GM18505 (cell line): ENCODE results near the gene PDE8B.

Experiments used
- ATAC-seq: cut with Tn5 transposase; IDR thresholded peaks from one replicate; pipeline ENCODE4 v1.9.1; 2021; ENCODE audit not compliant: unreplicated experiment
- POLR2A ChIP-seq: IDR thresholded peaks from 4 replicates; pipeline ENCODE4 v1.6.1; 2011; ENCODE audit warnings: borderline replicate concordance; ENCODE audit not compliant: insufficient read depth, insufficient read length; ENCODE audit errors: extremely low read depth

Gene PDE8B

DNA sequence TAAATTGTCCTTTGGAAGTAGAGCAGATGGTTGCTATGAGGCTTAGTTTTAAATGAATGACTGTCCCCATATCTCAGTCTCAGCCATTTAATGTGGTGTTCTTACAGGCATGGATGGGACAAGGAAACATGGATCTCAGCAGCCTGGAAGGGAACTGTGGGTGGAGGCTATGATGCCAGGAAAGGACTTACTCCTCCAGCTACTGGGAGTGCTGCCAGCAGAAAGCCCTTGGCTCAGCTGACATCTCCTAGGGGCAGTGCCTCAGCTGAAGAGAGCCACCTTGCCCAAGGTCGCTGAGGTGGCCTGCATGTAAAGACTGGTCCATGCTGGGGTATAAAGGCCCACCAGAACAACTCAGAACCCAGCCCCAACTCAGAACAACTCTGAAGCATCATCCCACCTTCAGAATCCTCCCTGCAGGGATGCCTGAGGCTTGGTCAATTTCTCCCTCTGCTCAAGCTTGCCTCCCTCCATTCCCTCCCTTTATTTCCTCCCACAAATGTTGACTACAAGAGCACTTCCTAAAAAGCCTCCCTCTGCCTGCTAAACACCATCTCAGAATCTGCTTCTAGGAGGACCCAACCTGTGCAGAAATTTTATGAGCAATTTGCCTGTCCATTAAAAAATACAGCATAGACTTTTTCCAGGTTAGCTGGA is 1.8 kb upstream of the PDE8B start:
- no peak for TF ChIP-seq POLR2A
- no peak for ATAC-seq

DNA sequence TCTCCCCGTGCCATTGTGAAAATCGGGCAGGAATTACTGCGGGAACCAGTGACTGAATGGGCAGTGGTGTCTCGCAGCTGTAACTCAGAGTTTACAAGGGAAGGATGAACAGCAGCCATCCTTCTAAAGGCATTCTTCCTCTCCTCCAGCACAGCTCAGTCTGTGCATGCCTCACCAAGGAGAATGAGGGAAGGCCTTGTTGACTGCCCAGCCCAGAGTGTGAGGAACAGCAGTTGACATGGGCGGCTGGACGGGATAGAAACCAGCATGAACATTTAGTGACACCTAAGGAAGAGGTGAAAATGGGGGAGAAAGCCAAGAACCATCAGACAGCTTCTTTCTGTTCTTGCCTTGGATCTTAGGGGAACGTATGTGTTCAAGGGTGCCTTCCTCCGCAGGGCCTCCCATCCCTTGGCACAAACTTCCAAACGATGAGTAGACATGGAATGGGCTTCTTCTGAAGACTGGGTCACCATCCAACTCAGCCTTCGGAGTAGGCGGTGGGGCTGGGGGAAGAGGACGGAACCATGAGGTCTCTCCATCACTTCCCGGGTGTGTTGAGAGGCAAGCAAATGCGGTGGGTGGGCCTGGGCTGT is 887 bp upstream of the PDE8B start:
- TF ChIP-seq POLR2A = no peak
- no peak for ATAC-seq

DNA sequence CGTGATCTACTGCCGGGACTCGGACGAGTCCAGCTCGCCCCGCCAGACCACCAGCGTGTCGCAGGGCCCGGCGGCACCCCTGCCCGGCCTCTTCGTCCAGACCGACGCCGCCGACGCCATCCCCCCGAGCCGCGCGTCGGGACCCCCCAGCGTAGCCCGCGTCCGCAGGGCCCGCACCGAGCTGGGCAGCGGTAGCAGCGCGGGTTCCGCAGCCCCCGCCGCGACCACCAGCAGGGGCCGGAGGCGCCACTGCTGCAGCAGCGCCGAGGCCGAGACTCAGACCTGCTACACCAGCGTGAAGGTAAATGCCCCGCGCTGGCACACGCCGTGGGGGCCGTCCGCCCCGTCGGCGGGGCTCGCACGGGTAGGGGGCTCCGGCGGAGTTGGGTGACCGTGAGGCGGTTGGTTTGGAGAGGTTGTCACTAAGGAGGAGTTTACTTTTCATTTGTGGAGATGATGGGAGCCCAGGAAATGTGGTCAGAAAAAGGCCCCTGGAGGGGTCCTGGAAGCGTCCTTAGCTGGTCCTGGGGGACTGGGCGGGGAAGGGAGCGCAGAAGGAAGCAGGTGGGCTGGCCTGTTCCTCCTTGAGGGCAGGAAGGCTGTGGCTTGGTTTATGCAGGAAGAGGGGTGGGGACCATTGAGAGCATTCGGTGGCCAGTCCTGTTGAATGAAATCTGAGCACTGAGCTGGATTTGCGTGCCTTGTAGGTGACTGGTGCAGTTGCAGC is 647 bp downstream of the PDE8B start:
- TF ChIP-seq POLR2A = no peak
- ATAC-seq = no peak

DNA sequence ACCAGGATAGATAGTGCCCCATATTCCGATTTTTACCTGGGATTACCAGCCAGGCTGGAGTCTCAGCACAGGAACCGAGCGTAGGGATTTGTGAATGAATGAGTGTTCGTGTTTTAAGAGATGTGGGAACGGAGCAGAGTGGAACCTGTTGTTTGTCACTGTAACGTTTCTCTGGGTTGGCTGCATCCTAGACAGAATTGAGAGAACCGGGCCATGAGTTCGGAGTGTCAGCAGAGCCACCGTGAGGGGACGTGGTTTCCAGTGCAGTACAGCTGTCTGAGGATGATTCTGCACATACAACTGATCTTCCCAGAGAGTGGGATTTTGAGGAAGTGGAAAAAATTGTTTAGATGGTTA is 1.2 kb downstream of the PDE8B start:
- ATAC-seq = no peak
- no peak for TF ChIP-seq POLR2A

DNA sequence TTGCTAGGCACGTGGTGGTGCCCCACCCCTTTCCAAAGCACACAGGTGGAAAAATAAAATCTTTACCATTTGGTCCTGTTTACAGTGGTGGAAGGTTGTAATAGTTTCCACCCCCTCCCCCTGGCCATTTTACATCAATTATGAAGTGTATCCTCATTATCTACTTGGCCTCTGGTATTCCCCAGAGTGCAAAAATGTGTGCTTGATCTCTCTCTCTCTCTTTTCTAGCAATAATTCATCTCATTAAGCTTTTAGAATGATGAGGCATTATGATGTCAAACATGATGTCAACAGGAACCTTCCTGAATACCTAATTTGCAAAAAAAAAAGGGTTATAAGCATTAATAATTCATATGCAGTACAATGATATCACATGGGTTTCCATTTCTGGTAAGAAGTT is 3.1 kb downstream of the PDE8B start:
- ATAC-seq = no peak
- TF ChIP-seq POLR2A = no peak

DNA sequence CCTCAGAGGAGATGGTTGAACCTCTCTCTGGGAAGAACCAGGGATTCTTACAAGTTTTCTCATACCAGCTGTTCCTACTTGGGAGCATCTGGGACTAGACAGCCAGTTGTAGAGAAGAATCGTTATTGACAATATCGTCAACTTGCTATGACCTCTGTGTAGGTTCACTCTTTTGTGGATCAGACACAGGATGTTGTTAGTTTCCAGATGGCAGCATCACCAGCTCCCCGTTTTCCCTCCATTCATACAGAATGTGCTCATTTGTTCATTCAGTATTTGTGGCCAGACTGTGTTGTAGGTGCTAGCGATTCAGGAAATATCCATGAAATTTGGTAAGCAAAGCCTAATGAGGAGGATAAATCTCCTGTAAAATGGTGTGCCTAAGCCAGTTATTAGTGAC is 3.7 kb downstream of the PDE8B start:
- no peak for TF ChIP-seq POLR2A
- no peak for ATAC-seq

DNA sequence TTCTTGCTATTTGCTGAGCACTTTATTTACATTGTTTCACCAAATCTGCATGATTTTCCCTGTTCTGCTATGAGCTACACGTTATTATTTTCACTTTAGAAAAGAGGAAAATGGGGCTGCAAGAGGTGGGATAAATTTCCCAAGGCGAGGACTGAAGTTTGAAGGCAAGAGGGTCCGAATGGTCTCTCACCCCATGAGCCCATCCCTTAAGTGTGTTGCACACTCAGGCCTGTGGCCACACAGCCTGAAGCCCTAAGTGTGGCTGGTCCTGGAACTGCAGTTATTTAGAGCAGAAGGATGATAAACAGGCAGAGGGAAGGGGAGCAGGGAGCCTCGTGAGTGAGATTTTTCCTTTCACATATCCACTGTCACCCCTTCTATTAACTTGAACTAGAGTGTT is 7.8 kb downstream of the PDE8B start:
- ATAC-seq = no peak
- TF ChIP-seq POLR2A = no peak

DNA sequence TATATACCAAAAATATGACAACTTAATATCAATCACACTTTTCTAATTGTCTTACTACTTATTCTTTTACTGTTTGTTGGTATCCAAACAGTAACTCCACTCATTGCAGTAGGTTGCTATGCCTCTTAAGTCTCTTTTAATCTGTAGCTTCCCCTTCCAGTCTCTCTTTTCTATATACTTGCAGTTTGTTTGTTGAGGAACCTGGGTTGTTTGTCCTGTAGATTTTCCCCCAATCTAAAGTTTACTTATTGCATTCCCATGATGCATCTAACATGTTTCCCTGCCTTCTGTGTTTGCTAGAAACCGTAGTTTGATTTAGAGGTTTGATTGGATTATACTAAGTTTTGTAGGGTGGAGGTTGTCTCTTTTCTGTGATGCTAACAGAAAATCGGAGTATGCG is 10.6 kb downstream of the PDE8B start:
- TF ChIP-seq POLR2A = no peak
- no peak for ATAC-seq

DNA sequence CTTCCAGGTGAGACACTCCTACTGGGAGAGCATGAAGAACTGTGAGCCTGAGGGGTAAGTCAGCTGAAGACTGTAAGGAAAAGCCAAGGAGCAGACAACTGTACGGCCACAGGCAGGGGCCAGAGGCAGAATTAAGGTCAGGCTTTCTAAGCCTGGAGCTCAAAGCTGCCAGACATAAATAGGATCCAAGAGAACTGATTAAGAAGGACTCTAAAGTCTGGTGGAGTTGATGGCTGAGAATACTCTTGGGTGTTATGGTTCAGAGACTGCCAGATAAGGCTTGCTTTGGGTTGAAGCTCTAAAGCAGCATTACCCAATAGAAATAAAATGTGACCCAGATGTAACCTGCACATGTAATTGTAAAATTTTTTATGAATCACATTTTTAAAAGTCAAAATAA is 12.2 kb downstream of the PDE8B start:
- no peak for TF ChIP-seq POLR2A
- no peak for ATAC-seq

DNA sequence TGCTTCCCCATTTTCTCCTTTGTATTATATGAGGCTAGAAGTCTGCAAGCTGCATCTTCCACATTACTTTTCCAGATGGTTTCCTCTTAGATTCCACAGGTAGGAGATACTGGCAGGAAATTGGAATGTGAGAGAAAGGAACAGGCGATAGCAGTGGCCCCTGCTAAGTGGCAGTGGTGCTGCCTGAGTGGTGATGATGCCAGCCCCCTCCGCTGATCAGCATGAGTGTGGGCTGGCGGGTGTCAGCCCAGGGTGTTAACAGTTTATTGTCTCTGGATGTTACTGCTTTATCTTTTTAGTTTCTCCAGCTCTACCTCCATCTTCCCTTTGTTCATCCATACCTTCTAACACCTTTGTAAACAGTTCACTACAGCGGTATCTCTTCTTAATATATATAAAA is 13.2 kb downstream of the PDE8B start:
- no peak for TF ChIP-seq POLR2A
- no peak for ATAC-seq

DNA sequence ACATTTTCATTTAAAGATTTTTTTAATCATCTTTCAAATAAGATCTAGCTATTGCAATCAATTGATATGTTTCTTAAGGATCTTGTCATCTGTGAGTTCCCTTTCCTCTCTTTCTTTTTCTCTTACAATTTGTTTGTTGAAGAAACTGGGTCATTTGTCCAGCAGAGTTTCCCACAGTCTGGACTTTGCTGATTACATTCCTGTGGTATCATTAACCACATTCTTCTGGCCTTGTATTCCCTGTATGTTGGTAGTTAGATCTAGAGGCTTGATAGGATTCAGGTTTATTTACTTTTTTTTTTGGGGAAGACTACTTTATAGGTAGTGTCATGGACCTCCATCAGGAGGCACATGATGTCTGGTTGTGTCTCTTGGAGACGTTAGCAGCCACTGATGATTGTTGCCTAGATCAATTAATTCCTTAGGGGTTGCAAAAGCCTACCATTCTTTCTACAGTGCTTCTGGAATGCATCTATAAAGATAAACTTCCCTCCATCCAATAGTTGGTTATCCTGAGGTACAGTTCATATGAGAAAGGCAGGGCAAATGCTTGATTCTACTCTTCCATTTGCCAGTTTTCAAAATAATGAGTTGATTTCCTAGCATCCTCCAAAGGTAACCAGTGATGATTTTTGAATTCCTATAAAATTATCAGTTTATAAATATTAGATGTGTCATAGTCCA is 14.3 kb downstream of the PDE8B start:
- no peak for ATAC-seq
- no peak for TF ChIP-seq POLR2A

DNA sequence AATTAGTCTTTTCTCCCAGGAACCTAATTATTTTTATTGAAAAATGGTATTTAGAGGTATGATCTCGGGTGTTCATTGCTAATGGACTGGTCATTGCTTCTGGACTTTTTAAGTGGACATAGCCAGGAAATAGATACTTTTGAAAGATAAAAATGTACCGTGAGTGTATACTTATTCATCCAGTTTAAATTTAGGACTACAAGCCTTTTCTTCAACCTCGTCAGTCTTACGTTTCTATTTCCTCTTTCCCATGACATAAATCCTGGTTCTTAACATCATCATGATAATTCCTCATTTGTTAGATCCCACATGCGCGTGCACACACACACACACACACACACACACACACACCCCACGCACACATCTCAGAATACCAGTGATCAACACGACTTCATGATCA is 15.1 kb downstream of the PDE8B start:
- no peak for TF ChIP-seq POLR2A
- no peak for ATAC-seq

DNA sequence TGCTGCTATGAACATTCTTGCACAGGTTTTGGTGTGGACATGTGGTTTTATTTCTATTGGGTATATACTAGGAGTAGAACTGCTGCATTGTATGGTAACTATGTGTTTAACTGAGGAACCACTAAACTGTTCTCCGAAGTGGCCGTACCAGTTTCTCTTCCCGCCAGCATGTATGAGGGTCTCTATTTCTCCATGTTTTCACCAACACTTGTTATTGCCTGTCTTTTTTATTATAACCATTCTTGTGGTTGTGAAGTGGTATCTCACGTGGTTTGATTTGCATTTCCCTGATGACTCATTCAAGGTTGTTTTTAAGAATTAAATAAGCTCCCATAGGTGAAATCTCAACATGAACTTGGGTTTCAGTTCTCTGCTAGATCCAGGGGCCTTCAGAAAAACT is 19.4 kb downstream of the PDE8B start:
- no peak for TF ChIP-seq POLR2A
- ATAC-seq = no peak
